GM23338 (cell line): Measurements from ENCODE around the gene GRK5. TPM values are rescaled to one million over a fixed set of nuclear protein-coding genes. Genes with fewer than 3 reads are reported as not detected.

ENCODE experiments used
- ATAC-seq: fragments of 200-7000 bp; cut with Tn5 transposase; 3 replicates; pipeline ENCODE4 v1.9.1; 2020
- DNase-seq: peaks from one replicate; pipeline ENCODE4 v3.0.0-alpha.2; 2015; ENCODE audit warnings: low spot score
- H2AFZ ChIP-seq: fragments of 200-600 bp; sonication (generic); 2 replicates; pipeline ENCODE4 v1.8.0; 2016; ENCODE audit warnings: antibody characterized with exemption, mild to moderate bottlenecking, moderate library complexity
- H3F3A ChIP-seq: fragments of 200-600 bp; sonication (generic); replicated peaks from 2 replicates; pipeline ENCODE4 v1.8.0; 2017; ENCODE audit warnings: antibody characterized with exemption, mixed run types, low read depth
- H3K27ac ChIP-seq: fragments of 200-600 bp; sonication (generic); 2 replicates; pipeline ENCODE4 v1.6.1; 2016; ENCODE audit warnings: low read depth
- H3K27me3 ChIP-seq: fragments of 200-600 bp; sonication (generic); 2 replicates; pipeline ENCODE4 v1.8.0; 2016; ENCODE audit warnings: mild to moderate bottlenecking, mixed run types, moderate library complexity; ENCODE audit not compliant: insufficient read depth
- H3K36me3 ChIP-seq: fragments of 200-600 bp; sonication (generic); 2 replicates; pipeline ENCODE4 v1.8.0; 2016; ENCODE audit warnings: mild to moderate bottlenecking; ENCODE audit not compliant: insufficient read depth
- H3K4me1 ChIP-seq: fragments of 200-600 bp; sonication (generic); 2 replicates; pipeline ENCODE4 v1.8.0; 2016; ENCODE audit warnings: mild to moderate bottlenecking, moderate library complexity; ENCODE audit not compliant: insufficient read depth
- H3K4me2 ChIP-seq: fragments of 200-600 bp; sonication (generic); 2 replicates; pipeline ENCODE4 v1.7.1; 2017; ENCODE audit warnings: mixed run types
- H3K4me3 ChIP-seq: fragments of 200-600 bp; sonication (generic); 2 replicates; pipeline ENCODE4 v1.6.1; 2016; ENCODE audit warnings: mixed run types
- H3K79me2 ChIP-seq: fragments of 200-600 bp; sonication (generic); replicated peaks from 2 replicates; pipeline ENCODE4 v1.8.0; 2017; ENCODE audit warnings: mild to moderate bottlenecking; ENCODE audit not compliant: insufficient read depth
- H3K9me2 ChIP-seq: fragments of 200-600 bp; sonication (generic); 2 replicates; pipeline ENCODE4 v1.8.0; 2017; ENCODE audit not compliant: insufficient read depth
- H4K20me1 ChIP-seq: fragments of 200-600 bp; sonication (generic); replicated peaks from 2 replicates; pipeline ENCODE4 v1.8.0; 2017; ENCODE audit warnings: mild to moderate bottlenecking; ENCODE audit not compliant: insufficient read depth
- H3K27ac Mint-ChIP-seq: 2 replicates; pipeline ENCODE4 v1.8.0; 2020; ENCODE audit warnings: inconsistent platforms, mild to moderate bottlenecking, moderate library complexity, mixed read lengths
- H3K27me3 Mint-ChIP-seq: 3 replicates; pipeline ENCODE4 v1.8.0; 2022; ENCODE audit warnings: low read depth, mild to moderate bottlenecking, moderate library complexity, mixed read lengths, inconsistent platforms; ENCODE audit not compliant: insufficient read depth, poor library complexity
- H3K36me3 Mint-ChIP-seq: 3 replicates; pipeline ENCODE4 v1.8.0; 2021; ENCODE audit warnings: low read depth, mild to moderate bottlenecking, inconsistent platforms, moderate library complexity, mixed read lengths
- H3K4me1 Mint-ChIP-seq: 3 replicates; pipeline ENCODE4 v1.8.0; 2020; ENCODE audit warnings: mild to moderate bottlenecking, inconsistent platforms, mixed read lengths
- H3K4me3 Mint-ChIP-seq: 3 replicates; pipeline ENCODE4 v1.8.0; 2021; ENCODE audit warnings: moderate library complexity, mild to moderate bottlenecking, inconsistent platforms, mixed read lengths
- H3K9me3 Mint-ChIP-seq: 3 replicates; pipeline ENCODE4 v1.8.0; 2020; ENCODE audit warnings: moderate library complexity, mild to moderate bottlenecking, inconsistent platforms, mixed read lengths
- JUNB ChIP-seq: IDR thresholded peaks from one replicate; pipeline ENCODE4 v1.6.1; 2016; ENCODE audit warnings: antibody characterized with exemption; ENCODE audit not compliant: unreplicated experiment
- POLR2AphosphoS5 ChIP-seq: IDR thresholded peaks from 2 replicates; pipeline ENCODE4 v1.6.1; 2016; ENCODE audit warnings: antibody characterized with exemption, low read depth
- STAT1 ChIP-seq: IDR thresholded peaks from one replicate; pipeline ENCODE4 v1.6.1; 2016; ENCODE audit warnings: antibody characterized with exemption; ENCODE audit not compliant: unreplicated experiment
- ZNF331 ChIP-seq: fragments of 250-450 bp; sonication (Bioruptor Pico); IDR thresholded peaks from 2 replicates; pipeline ENCODE4 v1.5.0; 2020; ENCODE audit warnings: low read depth, mild to moderate bottlenecking, moderate library complexity
- ZNF462 ChIP-seq: fragments of 250-450 bp; sonication (Bioruptor Pico); IDR thresholded peaks from 2 replicates; pipeline ENCODE4 v1.5.0; 2020; ENCODE audit warnings: mild to moderate bottlenecking, moderate library complexity
- polyA plus RNA-seq: library from polyadenylated mRNA; unstranded; fragments of >200 nt; fragmentation: Nextera tagmentation; extraction: Ambion mirVana; gene quantifications from 2 replicates; pipeline ENCODE4 v1.2.1, GENCODE V29; 2016
- total RNA-seq: library from RNA; depleted of rRNA; stranded (reverse); fragments of >200 nt; shearing (Covaris generic); gene quantifications from 2 replicates; pipeline ENCODE4 v1.2.3, GENCODE V29; 2014
- TF ChIP-seq, protein P1 (sequence below), 2 experiments: fragments of 200-600 bp in 1 of 2; sonication (generic) in 1 of 2; conservative IDR thresholded peaks; 2 replicates each; pipeline versions ENCODE4 v1.5.1 to v1.6.1; 2016 to 2017; ENCODE audit warnings: antibody characterized with exemption in 2 of 2, low read depth in 2 of 2, mild to moderate bottlenecking in 2 of 2, moderate library complexity in 1 of 2

Gene GRK5
- total and polyA plus RNA-seq, 2 experiments from 2014 or later, result 0.53 to 2.0 TPM

GRCh38 chr10:119449760-119450461 lies 242.5 kb downstream of the GRK5 start:
- Histone ChIP-seq H3K9me2 (no peaks in the 10 kb centered on the region), H2AFZ (no peak overlapping the region), H3K27me3 (no peaks in the 10 kb centered on the region), H3K4me2 (no peak overlapping the region), H3K4me1 (no peaks in the 10 kb centered on the region), H3K4me3 (no peak overlapping the region), H3F3A (no peaks in the 10 kb centered on the region), H4K20me1 (no peaks in the 10 kb centered on the region), H3K36me3 (no peaks in the 10 kb centered on the region), H3K79me2 (no peaks in the 10 kb centered on the region), H3K27ac (no peak overlapping the region)
- Mint-ChIP-seq H3K27ac (no peak overlapping the region), H3K36me3 (no peaks in the 10 kb centered on the region), H3K27me3 (peaks cover 12% of the 10 kb centered on the region), H3K9me3 (no peaks in the 10 kb centered on the region), H3K4me3 (no peak overlapping the region), H3K4me1 (peaks cover 24% of the 10 kb centered on the region)
- ATAC-seq (no peak), DNase-seq (no peak)
- TF ChIP-seq POLR2AphosphoS5, result no peak
- TF ChIP-seq JUNB, result no peak
- no peak for TF ChIP-seq STAT1
- no peak for TF ChIP-seq ZNF331
- TF ChIP-seq ZNF462 (CRISPR knock-in tag), result no peak
- TF ChIP-seq, protein P1, sequence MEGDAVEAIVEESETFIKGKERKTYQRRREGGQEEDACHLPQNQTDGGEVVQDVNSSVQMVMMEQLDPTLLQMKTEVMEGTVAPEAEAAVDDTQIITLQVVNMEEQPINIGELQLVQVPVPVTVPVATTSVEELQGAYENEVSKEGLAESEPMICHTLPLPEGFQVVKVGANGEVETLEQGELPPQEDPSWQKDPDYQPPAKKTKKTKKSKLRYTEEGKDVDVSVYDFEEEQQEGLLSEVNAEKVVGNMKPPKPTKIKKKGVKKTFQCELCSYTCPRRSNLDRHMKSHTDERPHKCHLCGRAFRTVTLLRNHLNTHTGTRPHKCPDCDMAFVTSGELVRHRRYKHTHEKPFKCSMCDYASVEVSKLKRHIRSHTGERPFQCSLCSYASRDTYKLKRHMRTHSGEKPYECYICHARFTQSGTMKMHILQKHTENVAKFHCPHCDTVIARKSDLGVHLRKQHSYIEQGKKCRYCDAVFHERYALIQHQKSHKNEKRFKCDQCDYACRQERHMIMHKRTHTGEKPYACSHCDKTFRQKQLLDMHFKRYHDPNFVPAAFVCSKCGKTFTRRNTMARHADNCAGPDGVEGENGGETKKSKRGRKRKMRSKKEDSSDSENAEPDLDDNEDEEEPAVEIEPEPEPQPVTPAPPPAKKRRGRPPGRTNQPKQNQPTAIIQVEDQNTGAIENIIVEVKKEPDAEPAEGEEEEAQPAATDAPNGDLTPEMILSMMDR (conservative IDR thresholded peaks at IDR 0.05; ENCODE audit: low read depth in 2 of 2), result no peak
